Activated CD4-positive, alpha-beta T cell treated with anti-CD3 and anti-CD28 coated beads for 24 hours (primary cell): ENCODE results near the gene WDR83.
"Not testable (repeated sequence)": the region's sequence is repeated elsewhere in the genome, so short reads cannot be mapped to it uniquely, and the experiment has no call there.

Experiments
- DNase-seq, 2 donors: peaks; one replicate each; pipeline ENCODE4 v3.0.0-alpha.2; 2020; ENCODE audit warnings: low read depth in 2 of 2

Gene WDR83

DNA sequence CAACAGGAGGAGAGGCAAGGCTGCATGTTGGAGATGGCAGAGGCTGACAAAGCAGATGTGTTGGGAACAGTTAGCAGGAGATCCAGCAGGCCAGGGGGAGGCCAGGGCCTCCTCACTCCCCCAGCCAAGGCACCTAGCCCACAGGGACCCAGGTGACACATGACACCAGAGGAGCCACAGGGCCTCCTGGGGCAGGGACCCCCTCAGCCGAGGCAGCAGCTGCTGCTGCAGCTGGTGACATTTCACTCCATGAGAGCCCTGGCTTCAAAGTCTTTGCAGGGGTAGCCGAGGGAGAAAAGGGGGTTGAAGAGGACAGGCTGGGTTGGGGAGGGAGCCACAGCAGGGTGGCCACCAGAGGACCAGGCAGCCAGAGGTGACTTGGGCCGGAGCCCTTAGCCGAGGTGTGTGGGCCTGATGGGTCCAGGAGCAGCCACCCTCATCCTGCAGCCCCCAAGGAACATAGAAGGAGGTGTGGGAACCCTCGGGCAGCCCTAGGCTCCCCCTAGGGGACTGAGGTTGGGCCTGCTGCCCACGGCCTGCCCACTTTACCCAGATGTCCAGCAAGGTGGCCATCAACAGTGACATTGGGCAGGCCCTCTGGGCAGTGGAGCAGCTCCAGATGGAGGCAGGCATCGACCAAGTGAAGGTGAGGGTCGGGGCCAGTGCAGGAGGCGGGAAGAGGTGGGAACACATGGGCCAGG, 21.0 kb downstream of the WDR83 start, which contains the start of gene GNG14:
TSS of gene GNG14 (plus strand) at position 503 of the 701 bp plus-strand sequence. CDS start at position 554, 51 bp downstream.
- no peak for DNase-seq

DNA sequence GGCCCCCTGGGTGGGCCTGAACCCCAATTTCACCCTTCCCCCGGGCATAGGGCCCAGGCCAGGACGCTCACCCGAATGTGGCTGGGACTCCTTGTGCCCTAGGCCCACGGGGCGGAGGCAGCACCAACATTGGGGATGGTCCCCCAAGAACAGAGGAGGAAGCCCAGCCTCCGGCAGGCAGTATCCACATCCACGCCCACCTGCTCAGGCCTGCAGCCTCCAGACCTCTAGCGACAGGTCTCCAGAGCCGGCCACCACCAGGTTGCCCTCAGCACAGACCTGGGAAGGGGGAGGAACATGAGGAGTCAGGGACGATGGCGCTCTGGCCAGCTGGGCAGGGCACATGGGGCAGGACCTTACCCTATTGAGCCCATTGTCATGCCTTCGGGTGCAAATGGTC, 22.4 kb downstream of the WDR83 start:
- DNase-seq: no peak

GRCh38 chr19:12689581-12690216, 23.1 kb downstream of the WDR83 start:
- no peak for DNase-seq

GRCh38 chr19:12692960-12693359, 26.4 kb downstream of the WDR83 start:
- DNase-seq: no peak

DNA sequence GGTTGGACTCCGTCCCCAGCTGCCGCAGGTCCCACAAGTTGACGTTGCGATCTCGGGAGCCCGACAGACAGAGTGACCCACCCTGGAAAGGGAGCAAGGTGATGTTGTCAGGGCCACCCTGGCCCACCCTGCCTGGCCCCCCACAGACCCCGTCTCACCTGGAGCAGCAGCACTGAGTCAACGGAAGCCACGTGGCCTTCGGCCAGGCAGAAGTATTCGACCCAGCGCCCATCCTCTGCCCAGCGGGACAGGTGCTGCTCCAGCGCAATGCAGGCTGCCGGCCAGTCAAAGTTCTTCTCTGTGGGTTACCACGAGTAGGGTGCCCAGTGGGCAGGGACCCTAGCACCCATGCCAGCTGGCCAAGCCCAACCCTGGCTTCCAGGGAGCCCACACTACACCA, 28.0 kb downstream of the WDR83 start:
- DNase-seq: no peak

DNA sequence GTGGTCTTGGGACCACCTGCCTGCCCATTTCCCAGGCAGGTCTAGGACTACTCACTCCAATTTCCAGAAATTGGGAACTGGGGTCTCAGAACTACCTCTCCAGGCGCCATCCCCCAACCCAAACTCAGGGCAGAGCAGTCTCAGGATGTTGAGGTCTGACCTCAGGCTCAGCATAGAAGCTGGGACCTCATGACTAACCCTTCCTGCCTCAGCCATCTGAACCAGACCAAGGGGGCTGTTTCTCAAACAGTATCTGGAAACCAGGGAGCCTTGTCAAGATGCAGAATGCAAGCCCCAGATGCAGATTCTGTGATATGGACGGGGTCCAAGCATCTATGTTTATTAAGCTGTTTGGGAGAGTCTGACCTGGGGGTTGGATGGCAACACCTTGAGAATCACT, 28.5 kb downstream of the WDR83 start:
- DNase-seq: no peak

- DNase-seq: no peak
Measured at GRCh38 chr19:12695514-12695913, 28.9 kb downstream of the WDR83 start.

- no peak for DNase-seq
Measured at GRCh38 chr19:12695997-12696365, 29.4 kb downstream of the WDR83 start.

DNA sequence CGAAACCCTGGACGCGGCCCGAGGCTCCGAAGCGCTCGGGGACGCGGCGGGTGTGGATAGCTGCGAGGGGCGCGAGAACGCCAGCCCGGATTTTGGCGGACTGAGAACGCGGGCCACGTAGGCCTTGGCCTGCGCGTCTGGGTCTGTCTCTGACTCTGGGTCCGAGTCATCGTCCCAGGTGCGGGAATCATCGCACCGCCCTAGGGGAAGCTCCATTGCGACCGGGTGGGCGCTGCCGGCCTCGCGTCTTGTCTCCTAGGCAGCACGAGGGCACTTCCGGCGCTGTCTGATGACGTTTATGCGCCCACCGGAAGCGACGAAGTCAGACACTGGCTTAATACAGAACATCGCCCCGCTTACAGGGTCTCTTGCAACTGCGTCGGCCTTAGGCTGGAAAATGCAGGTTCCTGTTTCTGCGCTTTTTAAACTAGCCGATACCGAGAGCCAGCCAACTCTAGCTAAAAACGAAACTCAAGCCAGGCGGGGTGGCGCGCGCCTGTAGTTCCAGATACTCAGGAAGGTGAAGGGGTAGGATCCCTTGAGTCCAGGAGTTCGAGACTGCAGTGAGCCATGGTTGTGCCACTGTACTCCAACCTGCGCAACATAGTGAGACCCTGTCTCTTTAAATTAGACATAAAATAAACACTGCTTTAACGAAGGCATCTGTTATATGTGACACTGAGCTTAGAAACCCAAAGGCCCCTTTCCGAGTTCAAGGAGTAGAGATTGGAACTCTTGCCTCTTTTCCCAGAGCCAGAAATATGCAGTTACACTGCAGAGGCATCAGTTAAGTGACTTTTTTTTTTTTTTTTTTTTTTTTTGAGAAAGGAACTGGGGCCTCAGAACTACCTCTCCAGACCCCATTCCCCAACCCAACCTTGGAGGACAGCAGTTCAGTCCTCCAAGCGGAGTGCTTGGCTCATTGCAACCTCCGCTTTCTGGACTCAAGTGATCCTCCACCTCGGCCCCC, 30.0 kb downstream of the WDR83 start, which contains the start of gene FBXW9:
TSS of gene FBXW9 (minus strand) at position 266 of the 970 bp plus-strand sequence. CDS start at position 216, 50 bp downstream.
- peak; percentile 95 to 99 for DNase-seq

- DNase-seq: not testable (repeated sequence)
Measured at GRCh38 chr19:12697425-12697824, 30.8 kb downstream of the WDR83 start.

DNA sequence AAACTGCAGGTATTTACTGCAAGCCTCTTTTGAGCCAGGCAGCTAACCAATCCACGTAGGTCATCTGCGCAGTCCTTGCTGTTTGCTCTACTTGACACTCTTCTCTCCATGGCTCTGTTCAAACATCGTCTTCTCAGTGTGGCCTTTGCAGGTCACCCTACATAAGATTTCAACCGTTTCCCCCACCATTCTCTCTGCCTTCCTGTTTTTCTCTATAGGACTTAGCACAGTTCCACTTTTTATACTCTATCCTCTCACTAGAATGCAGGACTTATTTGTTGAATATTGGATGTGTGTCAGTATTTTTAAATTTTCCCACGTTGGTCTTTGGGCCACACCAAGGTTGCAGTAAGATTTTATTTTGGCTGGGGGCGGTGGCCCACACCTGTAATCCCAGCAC, 31.5 kb downstream of the WDR83 start:
- DNase-seq: no peak

- DNase-seq: no peak
Measured at GRCh38 chr19:12701596-12702282, 35.1 kb downstream of the WDR83 start.

GRCh38 chr19:12703046-12703445, 36.4 kb downstream of the WDR83 start:
- DNase-seq: no peak

DNA sequence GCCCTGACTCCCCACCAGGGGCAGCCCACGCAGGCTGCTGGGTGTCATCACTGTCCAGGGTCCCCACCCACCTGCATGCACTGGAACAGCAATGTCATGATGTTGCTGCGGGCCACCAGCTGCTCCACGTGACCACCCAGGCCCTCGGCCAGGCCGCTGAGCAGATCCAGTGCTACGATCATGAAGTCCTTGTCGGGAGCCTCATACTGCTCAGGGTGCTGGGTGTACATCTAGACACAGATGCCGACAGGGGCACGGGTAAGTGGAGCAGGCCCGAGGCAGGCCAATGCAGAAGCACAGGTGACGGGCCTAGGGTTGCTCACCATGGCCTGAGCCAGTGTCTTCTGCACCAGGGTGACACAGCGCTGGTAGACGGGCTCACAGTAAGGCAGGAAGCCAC, 38.6 kb downstream of the WDR83 start:
- no peak for DNase-seq

- no peak for DNase-seq
Measured at GRCh38 chr19:12705654-12706331, 39.2 kb downstream of the WDR83 start.

- no peak for DNase-seq
Measured at GRCh38 chr19:12706332-12706718, 39.7 kb downstream of the WDR83 start.

GRCh38 chr19:12708641-12709040, 42.0 kb downstream of the WDR83 start:
- DNase-seq: no peak

GRCh38 chr19:12711187-12711586, 44.6 kb downstream of the WDR83 start:
- DNase-seq: no peak

DNA sequence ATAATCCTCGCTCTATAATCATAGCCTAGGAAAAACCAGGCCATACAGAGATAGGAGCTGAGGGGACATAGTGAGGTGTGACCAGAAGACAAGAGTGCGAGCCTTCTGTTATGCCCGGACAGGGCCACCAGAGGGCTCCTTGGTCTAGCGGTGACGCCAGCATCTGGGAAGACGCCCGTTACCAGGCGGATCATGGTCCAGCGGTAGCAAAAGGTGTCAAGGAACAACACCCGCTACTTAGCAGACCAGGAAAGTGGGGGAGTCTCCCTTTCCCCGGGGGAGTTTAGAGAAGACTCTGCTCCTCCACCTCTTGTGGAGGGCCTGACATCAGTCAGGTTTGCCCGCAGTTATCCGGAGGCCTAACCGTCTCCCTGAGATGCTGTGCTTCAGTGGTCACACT, 45.5 kb downstream of the WDR83 start:
- not testable (repeated sequence) for DNase-seq

DNA sequence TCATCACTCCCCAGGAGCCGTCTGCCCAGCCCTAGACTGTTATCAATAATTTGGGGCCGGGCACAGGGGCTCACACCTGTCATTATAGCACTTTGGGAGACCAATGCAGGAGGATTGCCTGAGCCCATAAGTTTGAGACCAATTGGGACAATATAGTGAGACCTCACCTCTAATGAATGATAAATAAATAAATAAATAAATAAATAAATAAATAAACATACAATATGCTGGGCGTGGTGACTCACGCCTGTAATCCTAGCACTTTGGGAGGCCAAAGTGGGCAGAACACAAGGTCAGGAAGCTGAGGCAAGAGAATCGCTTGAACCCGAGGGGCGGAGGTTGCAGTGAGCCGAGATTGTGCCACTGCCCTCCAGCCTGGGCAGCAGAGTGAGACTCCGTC, 46.7 kb downstream of the WDR83 start:
- not testable (repeated sequence) for DNase-seq

DNA sequence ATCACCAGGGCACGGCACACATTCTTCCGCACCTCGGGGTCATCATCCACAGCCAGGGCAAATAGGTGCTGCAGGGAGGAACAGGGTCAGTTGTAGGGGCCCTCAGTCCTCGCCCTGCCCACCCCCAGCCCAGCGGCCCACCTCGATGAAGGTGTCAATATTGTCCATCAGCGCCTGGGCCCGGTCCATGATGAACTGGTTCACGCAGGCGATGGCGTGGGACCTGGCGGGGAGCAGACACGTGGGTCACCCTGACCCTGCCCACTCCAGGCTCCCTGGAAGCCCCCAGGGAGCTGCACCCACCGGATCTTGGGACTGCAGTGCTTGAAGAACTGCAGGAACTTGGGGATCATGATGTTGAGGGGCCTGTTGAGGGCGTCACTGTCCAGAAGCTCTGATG, 48.5 kb downstream of the WDR83 start:
- no peak for DNase-seq
